Left lobe of liver (tissue), 2 donors: Measurements from ENCODE around the gene MATK. TPM values are rescaled to one million over a fixed set of nuclear protein-coding genes. Genes with fewer than 3 reads are reported as not detected.
"Not testable (repeated sequence)": the region's sequence is repeated elsewhere in the genome, so short reads cannot be mapped to it uniquely, and the experiment has no call there.

Source experiments
- ATAC-seq: fragments of 200-7000 bp; cut with Tn5 transposase; one replicate; pipeline ENCODE4 v1.9.1; 2020; ENCODE audit warnings: mild to moderate bottlenecking, moderate library complexity
- DNase-seq: peaks from one replicate; pipeline ENCODE4 v3.0.0-alpha.2; 2020; ENCODE audit warnings: low spot score
- total RNA-seq: library from RNA; stranded (reverse); gene quantifications from one replicate; pipeline ENCODE4 v1.2.1, GENCODE V29; 2021
- donor health status: DM: no; HTN: no; CAD: no; lungs with moderate emphysema.
- donor health status: DM: no; HTN: yes; CAD: no.

The MATK gene
- total RNA-seq, 1 donor from 2014 or later = 0.48 TPM

- no peak for DNase-seq
- ATAC-seq = no peak
Observed at GRCh38 chr19:3773814-3774515, 12.2 kb downstream of the MATK start.

DNA sequence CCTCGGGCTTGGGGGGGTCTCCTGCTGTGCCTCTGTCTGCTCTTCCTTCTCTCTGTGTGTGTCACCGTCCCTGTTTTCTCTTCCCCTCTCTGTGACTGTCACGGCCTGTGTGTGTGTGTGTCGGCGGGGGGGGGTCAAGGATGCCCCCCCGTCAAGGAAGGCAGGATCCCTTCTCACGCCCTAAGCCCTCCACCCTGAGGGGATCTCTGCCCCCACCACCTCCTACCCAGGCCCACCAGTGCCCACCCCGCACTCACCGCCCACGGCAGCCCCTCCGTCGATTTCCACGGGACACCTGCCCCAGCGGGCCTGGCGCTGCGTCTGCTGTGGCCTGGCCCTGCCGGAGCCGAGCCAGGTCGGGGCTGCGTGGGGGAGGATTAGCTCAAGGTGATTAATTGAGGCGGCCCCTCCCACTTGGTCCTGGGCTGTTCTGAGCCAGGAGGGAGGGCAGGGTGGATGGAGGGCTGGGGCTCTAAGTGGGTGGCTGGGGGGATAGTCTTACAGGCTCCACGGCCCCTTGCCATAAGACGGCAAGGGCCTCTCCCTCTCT, 14.2 kb downstream of the MATK start, which contains the start of gene RAX2:
Gene RAX2, minus strand, starts transcription at position 323 of the 550 bp plus-strand sequence. CDS start 486 bp downstream, outside the sequence.
- DNase-seq (no peak), ATAC-seq (no peak)

- no peak for ATAC-seq
- no peak for DNase-seq
Observed at GRCh38 chr19:3771000-3771905, 14.9 kb downstream of the MATK start.

DNA sequence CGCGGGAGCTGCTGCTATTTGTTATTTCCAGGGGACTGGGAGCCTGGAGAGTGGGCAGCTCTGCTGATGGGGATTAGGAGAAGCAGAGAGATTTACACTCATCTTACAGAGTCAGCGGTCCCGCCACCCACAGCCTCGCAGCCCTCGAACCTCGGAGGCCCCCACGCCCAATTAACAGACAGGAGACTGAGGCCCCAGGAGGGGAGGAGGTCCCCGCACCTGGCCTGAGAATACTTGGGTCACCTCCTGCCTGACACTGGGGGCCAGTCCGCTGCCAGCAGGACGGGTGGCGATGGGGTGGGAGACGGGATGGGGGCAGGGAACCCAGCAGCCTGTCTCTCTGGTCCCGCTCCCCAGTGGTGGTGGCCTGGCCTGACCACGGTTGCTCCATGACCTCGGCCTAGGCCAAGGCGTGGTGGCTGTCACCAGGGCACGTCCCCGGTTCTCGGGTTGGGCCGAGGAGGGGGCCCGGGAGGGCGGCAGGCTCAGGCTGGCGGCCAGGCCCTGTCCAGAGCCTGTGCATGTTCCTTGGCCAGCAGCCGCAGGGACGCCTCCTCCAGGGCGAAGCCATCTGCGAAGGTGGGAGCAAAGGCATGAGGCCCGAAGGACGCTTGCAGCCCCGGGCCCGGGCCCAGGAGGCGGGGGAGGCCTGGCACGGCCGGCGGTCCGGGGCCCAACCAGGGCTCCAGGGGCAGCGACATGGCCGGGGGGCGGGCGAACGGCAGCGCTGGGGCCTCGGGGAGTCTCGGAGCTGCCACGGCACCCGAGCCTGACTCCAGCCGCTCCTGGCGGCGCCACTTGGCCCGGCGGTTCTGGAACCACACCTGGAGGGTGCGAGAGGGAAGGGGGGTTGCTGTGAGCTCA, 15.8 kb downstream of the MATK start:
- DNase-seq (no peak), ATAC-seq (no peak)

DNA sequence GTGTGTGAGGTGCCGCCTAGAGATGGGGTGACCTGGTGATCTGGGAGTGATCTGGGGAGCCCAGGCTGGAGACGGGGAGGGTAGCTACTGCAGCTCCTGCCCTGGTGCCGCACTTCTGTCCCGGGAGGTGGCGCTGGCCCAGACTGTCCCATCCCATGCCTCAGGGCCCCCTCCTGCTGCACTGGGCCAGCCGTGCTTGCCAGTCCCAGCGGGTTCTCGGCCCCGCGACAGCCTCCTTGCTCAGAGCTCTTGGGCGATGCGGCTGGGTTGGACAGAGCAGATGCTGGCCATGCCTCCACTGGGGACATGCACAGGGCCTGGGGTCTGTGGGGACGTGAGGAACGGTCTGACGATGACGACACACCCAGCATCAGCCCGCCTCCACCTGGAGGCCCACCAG, 16.7 kb downstream of the MATK start:
- no peak for DNase-seq

GRCh38 chr19:3768748-3769099, 17.5 kb downstream of the MATK start:
- DNase-seq (no peak), ATAC-seq (no peak)

More for the DNA sequence above, 16.7 kb downstream of the MATK start:
- ATAC-seq = no peak

DNA sequence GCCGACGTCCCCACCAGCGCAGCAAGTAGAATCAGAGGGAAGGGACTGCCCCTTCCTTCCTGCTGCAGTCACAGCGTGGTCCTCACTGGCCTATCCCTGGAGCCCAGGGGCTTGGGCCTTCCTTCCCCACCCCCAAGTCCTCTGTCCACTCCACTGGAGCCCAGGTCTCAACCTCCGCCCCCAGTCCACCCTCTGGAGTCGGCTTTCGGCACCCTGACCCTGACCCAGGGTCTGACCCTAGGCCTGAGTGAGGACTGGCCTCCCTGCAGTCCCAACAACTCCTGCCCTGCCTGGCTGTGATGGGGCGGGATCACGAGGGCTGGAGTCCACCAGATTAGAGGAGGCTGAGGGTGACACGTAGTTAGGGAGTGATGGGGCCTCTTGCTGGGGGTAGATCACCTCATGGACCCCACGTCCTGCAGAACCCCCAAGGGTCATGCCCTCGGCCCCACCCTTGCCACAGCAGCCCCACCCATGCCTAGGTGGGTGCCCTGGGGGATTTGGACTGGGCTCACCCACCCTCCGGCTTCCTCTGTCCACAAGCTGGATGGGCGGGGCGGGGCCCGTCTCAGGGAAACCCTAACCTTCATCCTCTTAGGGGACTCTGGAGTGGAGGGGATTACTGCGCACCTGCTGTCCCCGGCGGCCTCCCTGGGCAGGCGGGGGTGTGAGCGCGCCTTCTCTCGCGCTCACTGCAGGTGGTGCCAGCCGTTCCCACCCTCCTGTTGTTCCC, 18.0 kb downstream of the MATK start:
- ATAC-seq (no peak), DNase-seq (no peak)

DNA sequence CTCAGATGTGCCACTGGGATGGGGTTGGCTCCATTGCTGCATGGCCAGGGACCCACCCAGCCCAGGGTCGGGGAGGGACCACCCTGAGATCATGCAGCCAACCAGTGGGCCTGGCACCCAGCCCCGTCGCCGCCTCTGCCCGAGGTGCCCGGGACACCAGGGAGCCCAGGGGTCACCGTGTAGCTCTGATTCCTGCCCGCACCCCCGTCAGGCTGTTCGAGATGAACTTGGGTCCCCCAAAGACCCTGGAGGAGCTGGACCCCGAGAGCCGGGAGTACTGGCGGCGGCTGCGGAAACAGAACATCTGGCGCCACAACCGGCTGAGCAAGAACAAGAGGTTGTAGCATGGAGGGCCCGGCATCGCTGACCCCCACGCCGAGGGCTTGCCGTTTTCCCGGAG, 19.1 kb downstream of the MATK start:
- no peak for ATAC-seq
- DNase-seq = no peak

- DNase-seq (no peak), ATAC-seq (no peak)
Observed at GRCh38 chr19:3766520-3766919, 19.7 kb downstream of the MATK start.

- ATAC-seq = not testable (repeated sequence)
Observed at GRCh38 chr19:3765757-3766156, 20.4 kb downstream of the MATK start.

GRCh38 chr19:3765121-3765520, 21.1 kb downstream of the MATK start:
- no peak for DNase-seq
- ATAC-seq = no peak

More at GRCh38 chr19:3765757-3766156, 20.4 kb downstream of the MATK start:
- DNase-seq = not testable (repeated sequence)

DNA sequence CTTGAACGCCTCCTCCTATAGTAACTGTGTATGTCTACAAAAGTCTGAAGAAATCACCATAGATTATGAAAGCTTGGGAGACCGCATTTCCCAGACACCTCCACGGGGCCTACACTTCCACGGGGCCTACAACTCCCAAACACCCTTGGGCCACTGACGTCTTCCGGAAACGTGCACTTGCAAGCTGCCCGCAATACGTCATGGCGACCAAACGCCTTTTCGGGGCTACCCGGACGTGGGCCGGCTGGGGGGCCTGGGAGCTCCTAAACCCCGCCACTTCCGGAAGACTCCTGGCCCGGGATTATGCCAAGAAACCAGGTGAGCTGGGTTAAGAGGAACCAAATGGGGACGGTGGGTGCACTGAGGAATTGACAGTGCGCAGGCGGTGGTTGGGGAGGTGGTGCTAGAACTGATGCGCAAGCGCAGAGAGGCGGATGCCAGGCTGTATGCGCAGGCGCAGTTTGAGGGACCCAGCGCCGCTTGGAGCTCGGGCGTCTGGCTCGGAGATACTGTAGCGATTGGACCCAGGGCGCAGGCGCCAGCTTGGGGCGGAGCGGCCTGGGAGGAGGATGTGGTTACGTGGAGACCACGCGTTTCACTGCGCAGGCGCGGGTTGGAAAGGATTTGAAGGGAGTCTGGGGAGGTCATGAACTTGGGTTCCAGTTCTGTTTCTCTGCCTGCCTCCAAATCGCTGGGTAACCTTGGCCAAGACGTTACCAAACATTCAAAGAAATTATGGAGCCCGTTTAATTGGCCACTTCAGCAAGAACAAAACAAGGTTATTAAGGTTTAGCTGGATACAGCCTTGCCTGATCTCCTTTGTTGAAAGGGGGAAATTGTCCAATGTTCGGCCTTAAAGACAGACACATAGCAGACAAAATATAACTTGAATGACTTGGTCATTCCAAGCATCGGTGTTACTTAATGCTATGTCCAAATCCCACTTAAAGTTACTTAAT, 23.4 kb downstream of the MATK start, which contains the start of gene MRPL54:
Gene MRPL54, plus strand, starts transcription at position 182 of the 959 bp plus-strand sequence. Its CDS starts 19 bp downstream, at position 201.
- DNase-seq (peak; percentile 100), ATAC-seq (peak; percentile 87)

DNA sequence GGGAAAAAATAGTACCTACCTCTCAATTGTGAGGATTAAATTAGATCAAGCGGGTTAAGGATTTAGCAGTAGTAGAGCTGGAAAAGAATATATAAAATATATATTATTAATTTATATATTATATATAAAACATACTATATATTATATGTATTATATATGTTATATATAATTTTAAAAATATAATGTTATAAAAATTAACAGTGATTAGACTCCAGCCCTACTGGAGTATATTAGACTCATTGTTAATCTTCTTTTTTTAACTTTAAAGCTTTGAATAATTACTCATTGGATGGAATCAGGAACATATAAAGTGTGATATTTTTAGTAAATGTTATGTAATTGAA, 24.1 kb downstream of the MATK start:
- ATAC-seq = no peak
- DNase-seq = no peak

DNA sequence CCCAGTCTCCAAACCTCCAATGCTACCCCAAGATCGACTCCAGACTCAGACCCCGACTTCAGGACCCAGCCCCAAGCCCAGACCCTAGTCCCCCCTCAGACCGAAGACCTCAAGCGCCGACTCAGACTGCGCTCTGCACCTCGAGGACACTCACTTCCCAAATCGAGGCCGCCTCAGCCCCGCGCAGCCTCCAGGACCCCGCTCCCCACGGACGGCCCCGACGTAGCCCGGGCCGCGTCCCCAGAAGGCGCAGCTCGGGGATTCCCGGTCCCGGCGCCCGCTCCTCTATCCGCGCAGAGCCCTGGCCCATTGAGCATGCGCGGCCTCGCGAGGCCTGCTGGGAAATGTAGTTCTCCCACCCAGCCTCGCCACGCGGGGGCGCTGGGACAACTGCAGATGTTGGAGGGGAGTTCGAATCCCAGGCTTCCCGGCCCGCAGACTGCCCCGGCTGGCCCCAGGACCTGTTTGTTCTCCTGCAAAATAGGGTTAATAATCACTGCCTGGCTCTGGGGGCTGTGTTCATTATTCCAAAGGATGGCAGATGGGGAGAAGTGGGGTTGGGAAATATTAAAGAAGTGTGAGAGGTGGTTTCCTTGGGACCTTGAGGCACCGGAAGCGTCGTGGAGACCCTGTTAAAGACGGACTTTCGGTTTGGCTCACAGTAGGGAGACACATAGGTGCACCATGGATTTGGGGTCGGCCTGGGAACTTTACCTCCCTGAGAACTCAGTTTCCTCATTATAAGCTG, 24.6 kb downstream of the MATK start, which contains the start of gene APBA3:
Gene APBA3, minus strand, starts transcription at position 311 of the 748 bp plus-strand sequence. CDS start 1,428 bp downstream, outside the sequence.
- ATAC-seq (peak; percentile 74), DNase-seq (peak; percentile 94)

GRCh38 chr19:3760871-3761361, 25.3 kb downstream of the MATK start:
- ATAC-seq = no peak
- DNase-seq = no peak

DNA sequence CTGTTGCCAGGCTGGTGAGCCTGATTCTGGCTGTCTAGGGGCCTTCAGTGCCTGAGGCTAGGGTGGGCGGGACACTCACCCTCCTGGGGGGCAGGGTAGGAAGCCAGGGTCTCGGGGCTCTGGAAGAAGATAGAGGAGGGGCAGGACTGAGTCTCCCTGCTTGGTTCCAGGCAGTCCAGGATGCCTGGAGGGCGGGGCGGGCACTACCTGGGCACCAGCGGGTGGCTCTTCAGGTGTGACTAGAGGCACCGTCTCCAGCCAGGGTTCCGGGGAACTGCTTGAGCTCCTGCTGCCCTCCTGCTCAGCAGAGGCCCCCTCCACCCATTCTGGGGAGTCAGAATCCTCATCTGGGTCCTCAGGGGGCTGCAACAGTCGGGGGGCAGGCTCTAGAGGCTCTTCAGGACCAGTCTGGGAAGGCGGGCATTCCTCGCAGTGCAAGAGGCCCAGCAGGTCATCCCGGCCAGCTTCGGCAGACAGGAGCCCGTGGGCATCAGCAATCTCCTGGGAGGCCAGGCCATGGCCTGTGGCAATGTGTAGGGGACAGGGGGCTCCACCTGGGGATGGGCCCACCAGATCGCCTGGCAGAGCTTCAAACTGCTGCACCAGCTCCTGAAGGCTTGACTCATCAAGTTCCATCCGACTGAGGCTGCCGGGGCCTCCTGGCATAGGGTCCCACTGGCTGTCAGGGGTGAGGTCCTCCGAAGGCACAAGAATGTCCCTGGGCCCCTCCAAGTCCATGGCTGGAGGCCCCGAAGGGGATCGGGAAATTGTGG, 26.5 kb downstream of the MATK start:
- no peak for DNase-seq
- ATAC-seq = no peak

- not testable (repeated sequence) for DNase-seq, ATAC-seq
Observed at GRCh38 chr19:3758297-3758696, 27.9 kb downstream of the MATK start.
